HG02870 (cell line): ENCODE measurements around the gene EXOC3L1.

ENCODE experiments used
- ATAC-seq: cut with Tn5 transposase; IDR thresholded peaks from one replicate; pipeline ENCODE4 v1.9.1; 2021; ENCODE audit warnings: mild to moderate bottlenecking, moderate library complexity; ENCODE audit not compliant: unreplicated experiment

The EXOC3L1 gene

GRCh38 chr16:67216612-67217490 lies 26.9 kb upstream of the EXOC3L1 start:
- ATAC-seq: no peak

GRCh38 chr16:67215706-67216105 lies 25.8 kb upstream of the EXOC3L1 start:
- ATAC-seq: no peak

DNA sequence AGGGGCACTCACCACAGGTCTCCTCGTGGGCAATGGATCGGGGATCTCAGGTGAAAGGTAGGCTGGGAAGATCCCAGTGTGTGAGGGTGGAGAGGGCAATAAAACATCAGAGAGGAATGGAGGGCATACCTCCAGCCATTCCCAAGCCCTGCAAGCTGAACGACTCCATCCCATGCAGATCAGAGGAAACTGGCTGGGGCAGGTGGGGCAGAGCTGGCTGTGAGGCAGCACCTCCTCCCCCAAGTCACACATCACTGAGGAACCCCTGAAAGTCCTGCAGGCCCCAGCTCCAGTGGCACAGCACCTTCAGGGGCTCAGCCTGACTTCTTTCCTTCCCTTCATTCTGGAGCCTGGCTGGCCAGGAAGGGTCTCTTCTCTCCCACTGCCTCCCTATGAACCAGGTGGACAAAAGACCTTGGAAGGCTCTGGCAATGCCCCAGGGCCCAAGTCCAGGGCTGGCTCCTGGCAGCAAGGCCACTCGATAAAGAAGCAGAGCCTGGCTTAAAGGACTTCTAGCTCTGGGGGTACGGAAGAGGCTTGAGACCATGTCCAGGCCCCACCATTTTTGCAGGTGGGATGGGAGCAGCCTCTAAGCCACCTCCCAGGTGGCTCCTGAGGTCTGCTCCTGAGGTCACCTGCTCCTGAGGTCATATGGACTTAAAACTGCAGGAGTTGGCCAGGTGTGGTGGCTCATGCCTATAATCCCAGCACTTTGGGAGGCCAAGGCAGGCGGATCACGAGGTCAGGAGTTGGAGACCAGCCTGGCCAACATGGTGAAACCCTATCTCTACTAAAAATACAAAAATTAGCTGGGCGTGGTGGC lies 23.5 kb upstream of the EXOC3L1 start:
- no peak for ATAC-seq

DNA sequence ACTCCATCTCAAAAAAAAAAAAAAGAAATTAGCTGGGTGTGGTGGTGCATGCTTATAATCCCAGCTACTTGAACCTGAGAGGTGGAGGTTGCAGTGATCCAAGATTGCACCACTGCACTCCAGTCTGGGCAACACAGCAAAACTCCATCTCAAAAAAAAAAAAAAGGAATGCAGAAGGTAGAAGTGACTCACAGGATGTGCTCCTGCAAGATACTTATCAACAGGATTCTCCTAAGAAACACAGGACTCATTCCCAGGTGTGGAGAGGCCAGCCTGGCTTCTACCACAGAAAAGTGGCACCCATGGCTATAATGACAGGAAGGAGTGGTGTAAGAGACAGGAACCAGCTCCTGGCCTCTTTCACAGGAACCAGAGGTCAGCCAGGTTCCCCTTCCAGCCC lies 22.8 kb upstream of the EXOC3L1 start:
- ATAC-seq: no peak

DNA sequence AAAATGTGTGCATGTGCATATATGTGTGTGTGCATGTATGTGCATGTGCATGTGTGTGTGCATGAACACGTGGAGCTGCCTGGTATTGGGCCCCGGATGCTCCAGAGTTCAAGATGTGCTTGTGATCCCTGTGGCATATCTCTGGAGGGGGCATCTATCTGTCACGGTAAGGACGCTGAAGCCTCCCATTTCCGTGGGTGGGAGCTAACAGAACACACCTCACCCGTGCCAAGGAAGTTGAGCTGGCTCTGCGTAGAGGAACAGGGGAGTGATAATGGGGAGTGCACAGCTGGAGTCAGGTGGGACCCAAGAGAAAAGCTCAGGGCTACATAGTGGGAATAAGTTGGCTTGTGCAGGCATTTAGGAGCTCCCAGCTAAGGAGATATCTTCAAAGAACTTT lies 21.7 kb upstream of the EXOC3L1 start:
- no peak for ATAC-seq

GRCh38 chr16:67210069-67210937 lies 20.4 kb upstream of the EXOC3L1 start:
- ATAC-seq: no peak

- no peak for ATAC-seq
These were observed 19.6 kb upstream of the EXOC3L1 start for GRCh38 chr16:67209565-67209964.

GRCh38 chr16:67208154-67208896 lies 18.4 kb upstream of the EXOC3L1 start:
- no peak for ATAC-seq

DNA sequence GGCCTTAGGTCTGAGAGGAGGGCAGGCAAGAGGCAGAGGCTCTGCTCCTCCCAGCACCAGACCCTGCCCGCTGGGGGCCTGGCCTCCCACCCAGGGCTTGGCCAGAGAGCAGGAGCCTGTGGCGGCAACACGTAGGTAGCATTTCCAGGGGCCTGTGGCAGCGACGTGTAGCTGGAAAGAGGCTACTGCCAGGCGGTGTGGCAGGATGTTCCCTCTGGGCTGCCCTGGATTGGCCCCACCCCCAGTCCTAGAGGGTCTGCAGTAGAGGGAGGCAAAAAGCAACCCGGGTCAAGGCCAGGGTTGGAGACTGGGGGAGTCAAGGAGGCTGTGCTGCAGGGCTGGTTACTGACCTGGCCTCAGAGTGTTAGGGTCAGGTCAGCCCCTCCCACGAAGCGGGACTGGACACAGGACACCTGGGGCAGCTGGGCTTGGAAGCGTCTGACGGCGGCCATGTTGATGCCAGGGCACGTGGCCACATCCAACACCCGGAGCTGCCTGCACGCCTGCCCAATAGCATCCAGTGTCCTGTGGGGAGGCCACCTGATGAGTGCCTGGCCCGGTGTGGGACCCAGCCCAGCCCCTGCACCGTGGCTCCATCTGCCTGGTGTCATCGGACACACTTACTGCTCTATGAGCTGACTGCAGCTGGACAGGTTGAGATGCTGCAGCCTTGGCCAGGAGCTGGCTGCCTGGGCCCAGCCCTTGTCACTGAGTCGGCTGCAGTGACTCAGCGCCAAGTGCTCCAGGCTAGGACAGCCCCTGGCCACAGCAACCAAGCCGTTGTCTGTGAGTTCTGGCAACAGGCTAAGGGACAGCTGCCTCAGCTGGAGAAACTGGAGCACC lies 17.5 kb upstream of the EXOC3L1 start:
- ATAC-seq: no peak

DNA sequence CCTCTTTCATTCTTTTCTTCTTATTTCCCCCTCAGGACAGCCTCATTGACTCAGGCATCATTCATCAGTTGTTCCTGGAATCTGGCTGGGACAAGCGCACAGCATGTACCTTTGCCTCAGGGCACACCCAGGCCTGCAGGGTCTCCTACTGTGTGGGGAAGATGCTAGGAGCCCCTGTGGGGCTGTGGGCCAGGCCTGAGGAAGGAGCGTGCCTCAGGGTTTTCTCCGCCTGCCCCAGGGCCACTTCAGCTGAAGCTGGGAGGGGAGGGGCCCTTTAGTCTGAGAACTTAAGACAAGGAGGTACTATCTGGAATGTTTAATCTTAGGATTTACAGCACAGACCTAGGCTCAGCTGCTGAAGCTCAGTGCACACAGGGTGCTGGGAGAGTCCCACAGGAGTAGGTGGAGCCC lies 16.9 kb upstream of the EXOC3L1 start:
- ATAC-seq: no peak

DNA sequence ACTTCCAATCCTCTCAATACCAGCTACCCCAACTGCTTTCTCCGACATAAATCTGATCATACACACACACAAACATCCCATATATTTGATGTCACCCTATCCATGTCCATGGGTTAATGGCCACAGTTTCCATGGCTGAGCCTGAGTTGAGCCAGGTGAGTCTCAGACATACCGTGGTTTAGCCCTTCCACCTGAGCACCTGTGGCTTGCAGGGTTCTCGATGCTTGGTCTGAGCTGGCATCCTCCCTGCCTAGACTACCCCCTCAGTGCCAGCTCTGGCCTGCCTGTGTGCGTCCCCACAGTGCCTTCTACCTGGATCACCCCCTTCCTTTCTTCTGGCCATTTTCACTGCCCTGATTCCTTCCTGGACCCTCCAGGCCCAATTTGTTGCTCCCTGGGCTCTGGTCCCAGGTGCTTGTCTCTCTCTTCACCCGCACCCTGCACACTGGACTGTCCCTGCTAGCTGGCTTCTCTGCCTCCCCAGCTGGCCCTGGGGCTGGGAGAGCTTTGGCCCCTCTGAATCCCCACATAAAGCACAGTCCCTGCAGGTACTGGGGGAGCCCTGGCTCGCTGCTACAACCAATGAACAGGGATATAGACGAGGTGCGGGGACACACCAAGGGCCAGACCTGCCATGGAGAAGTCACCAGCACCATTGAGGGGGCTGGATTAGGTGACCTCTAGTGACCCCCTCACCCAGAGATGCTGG lies 16.3 kb upstream of the EXOC3L1 start:
- ATAC-seq: no peak

GRCh38 chr16:67204076-67204475 lies 14.1 kb upstream of the EXOC3L1 start:
- ATAC-seq: no peak

DNA sequence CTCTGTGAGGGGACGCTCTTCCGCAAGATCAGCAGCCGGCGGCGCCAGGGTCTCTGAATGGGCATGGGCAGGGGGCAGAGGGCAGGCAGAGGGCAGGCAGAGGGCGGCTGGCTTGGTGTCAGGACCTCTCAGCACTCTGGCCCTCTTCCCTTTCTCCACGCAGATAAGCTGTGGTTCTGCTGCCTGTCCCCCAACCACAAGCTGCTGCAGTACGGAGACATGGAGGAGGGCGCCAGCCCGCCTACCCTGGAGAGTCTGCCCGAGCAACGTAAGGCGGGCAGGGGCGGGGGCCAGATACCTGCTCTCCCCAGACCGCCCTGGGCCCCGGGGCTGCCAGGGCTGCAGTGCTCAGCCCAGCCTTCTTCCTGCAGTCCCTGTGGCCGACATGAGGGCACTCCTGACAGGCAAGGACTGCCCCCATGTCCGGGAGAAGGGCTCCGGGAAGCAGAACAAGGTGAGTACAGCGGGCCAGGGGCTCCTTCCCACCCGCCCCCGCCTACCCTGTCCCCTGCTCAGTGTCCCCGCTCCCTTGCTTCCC lies 13.1 kb upstream of the EXOC3L1 start:
- no peak for ATAC-seq

DNA sequence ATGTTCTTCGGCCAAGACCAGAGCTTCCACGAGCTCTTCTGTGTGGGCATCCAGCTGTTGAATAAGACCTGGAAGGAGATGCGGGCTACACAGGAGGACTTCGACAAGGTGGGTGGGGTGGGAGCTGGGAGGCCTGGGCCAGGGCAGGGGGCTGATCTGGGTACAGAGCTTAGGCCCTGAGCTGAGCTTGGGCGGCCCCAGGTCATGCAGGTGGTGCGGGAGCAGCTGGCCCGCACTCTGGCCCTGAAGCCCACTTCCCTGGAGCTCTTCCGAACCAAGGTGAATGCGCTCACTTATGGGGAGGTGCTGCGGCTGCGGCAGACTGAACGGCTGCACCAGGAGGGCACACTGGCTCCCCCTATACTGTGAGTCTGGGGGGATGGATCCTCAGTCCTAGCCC lies 12.5 kb upstream of the EXOC3L1 start:
- no peak for ATAC-seq

DNA sequence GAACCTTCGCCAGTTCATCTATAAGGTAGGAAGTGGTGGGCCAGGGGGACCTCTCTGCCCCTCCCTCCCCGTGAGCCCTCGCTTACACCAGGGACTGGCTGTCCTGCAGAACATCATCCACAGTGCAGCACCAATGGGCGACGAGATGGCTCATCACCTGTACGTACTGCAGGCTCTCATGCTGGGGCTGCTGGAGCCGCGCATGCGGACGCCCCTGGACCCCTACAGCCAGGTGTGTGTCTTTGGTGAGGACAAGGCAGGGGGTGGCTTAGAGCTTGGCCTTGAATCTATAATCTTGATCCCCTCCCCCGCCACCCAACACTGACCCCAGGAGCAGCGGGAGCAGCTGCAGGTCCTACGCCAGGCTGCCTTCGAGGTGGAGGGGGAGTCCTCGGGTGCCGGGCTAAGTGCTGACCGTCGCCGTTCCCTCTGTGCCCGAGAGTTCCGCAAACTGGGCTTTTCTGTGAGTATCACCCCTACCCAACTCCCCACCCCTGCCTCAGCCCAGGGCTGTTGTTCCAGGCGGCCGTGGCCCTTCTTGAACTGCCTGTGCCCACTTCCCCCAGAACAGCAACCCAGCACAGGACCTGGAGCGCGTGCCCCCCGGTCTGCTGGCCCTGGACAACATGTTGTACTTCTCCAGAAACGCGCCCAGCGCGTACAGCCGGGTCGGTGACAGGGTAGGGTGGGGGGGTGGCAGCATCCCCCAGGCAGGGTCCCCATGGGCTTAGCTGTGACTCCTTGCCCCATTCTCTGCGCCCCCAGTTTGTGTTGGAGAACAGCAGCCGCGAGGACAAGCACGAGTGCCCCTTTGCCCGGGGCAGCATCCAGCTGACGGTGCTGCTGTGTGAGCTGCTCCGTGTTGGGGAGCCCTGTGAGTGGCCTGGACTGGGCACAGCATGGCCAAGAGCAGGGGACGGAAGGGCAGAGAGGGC lies 11.7 kb upstream of the EXOC3L1 start:
- no peak for ATAC-seq

DNA sequence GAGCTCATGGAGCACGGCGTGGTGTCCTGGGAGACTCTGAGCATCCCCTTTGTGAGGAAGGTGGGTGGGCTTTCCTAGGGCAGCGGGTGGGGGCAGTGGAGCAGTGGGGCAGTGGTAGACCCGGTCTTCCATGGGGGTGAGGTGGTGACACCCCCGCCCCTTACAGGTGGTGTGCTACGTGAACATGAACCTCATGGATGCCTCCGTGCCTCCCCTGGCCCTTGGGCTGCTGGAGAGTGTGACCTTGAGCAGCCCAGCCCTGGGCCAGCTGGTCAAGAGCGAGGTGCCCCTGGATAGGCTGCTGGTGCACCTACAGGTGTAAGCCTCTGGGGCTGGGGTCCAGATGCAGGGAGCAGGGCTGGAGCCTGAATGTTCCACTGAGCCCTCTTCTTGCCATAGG lies 10.6 kb upstream of the EXOC3L1 start:
- ATAC-seq: no peak

DNA sequence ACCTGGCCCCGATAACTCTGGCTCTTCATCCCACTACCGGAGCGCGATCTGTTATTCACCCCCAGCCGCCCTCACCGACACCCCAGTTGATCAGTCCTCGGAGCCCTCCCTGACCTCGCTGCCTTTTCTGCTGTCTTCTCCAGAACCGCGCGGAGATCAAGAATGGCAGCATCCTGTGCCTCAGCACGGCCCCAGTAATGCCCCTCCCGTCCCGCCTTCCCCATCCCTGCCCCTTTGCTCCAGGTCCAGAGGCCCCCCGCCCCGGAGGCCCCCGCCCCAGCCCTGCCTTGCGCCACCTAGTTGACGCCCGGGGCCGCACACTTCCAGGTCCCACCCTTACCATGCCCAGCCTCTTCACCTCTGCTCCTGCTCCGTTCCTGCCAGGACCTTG lies 9.9 kb upstream of the EXOC3L1 start:
- no peak for ATAC-seq
